Panc1 (cell line): ENCODE measurements around the gene ANO2. TPM values are rescaled to one million over a fixed set of nuclear protein-coding genes. Genes with fewer than 3 reads are reported as not detected.
"Not testable (repeated sequence)": the region's sequence is repeated elsewhere in the genome, so short reads cannot be mapped to it uniquely, and the experiment has no call there.

Experiments used
- ATAC-seq: fragments of 200-7000 bp; cut with Tn5 transposase; 2 replicates; pipeline ENCODE4 v1.9.1; 2020; ENCODE audit warnings: mild to moderate bottlenecking, moderate library complexity
- BruUV-seq: library from RNA; stranded (reverse); fragments of 400-500 nt; replicated peaks from 2 replicates; lab custom pipeline; 2021; lab: Mats Ljungman, UMichigan
- CTCF ChIA-PET: fragments of 300-600 bp; sonication (Branson Sonifier 250); formaldehyde crosslinking; loops from one replicate; lab custom pipeline; 2022; ENCODE audit warnings: antibody characterized with exemption; lab: Charles Lee
- POLR2A ChIA-PET: fragments of 300-600 bp; sonication (Branson Sonifier 250); formaldehyde crosslinking; loops from one replicate; lab custom pipeline; 2022; ENCODE audit warnings: antibody characterized with exemption; lab: Charles Lee
- DNase-seq: peaks from one replicate; pipeline ENCODE4 v3.0.0-alpha.2; 2010; ENCODE audit warnings: low read depth, low spot score
- H3K27ac ChIP-seq: 2 replicates; pipeline ENCODE4 v1.5.1; 2011; ENCODE audit warnings: mild to moderate bottlenecking, low read length, inconsistent platforms
- H3K27me3 ChIP-seq: fragments of 200-500 bp; sonication (Bioruptor generic); 2 replicates; pipeline ENCODE4 v1.6.0; 2014; ENCODE audit warnings: low read length, inconsistent platforms; ENCODE audit not compliant: control insufficient read depth, insufficient read depth
- H3K36me3 ChIP-seq: fragments of 200-500 bp; sonication (Bioruptor generic); 2 replicates; pipeline ENCODE4 v1.5.1; 2014; ENCODE audit warnings: inconsistent platforms, mild to moderate bottlenecking, low read length, moderate library complexity; ENCODE audit not compliant: control insufficient read depth, insufficient read depth
- H3K4me1 ChIP-seq: 2 replicates; pipeline ENCODE4 v1.5.1; 2011; ENCODE audit warnings: inconsistent platforms, mild to moderate bottlenecking, low read length, moderate library complexity; ENCODE audit not compliant: control insufficient read depth, insufficient read depth
- H3K4me3 ChIP-seq, 2 experiments: 2 replicates each; pipeline ENCODE4 v1.5.1; 2011 to 2012; ENCODE audit warnings: low read depth in 2 of 2, low read length in 2 of 2, mild to moderate bottlenecking in 2 of 2, inconsistent platforms in 1 of 2, moderate library complexity in 1 of 2
- H3K9me3 ChIP-seq: fragments of 200-500 bp; sonication (Bioruptor generic); 2 replicates; pipeline ENCODE4 v1.5.1; 2014; ENCODE audit warnings: low read depth, mild to moderate bottlenecking, inconsistent platforms, low read length, moderate library complexity; ENCODE audit not compliant: control insufficient read depth, insufficient read depth
- CTCF ChIP-seq: fragments of 450-650 bp; IDR thresholded peaks from 2 replicates; pipeline ENCODE4 v1.5.1; 2017; ENCODE audit warnings: mild to moderate bottlenecking
- POLR2AphosphoS5 ChIP-seq: IDR thresholded peaks from 2 replicates; pipeline ENCODE4 v1.6.1; 2012; ENCODE audit warnings: mild to moderate bottlenecking, low read depth, low read length, moderate library complexity
- REST ChIP-seq, 2 experiments: IDR thresholded peaks; 2 replicates each; pipeline ENCODE4 v1.6.1; 2011 to 2012; ENCODE audit warnings: low read depth in 2 of 2, control low read depth in 1 of 2, low read length in 1 of 2, mild to moderate bottlenecking in 1 of 2, moderate library complexity in 1 of 2; ENCODE audit not compliant: insufficient read depth in 1 of 2
- SIN3A ChIP-seq: IDR thresholded peaks from 2 replicates; pipeline ENCODE4 v1.6.1; 2012; ENCODE audit warnings: low read depth, mild to moderate bottlenecking, low read length, moderate library complexity, borderline replicate concordance; ENCODE audit not compliant: insufficient read depth
- TCF7L2 ChIP-seq: IDR thresholded peaks from 2 replicates; pipeline ENCODE4 v1.6.1; 2011; ENCODE audit warnings: mild to moderate bottlenecking, low read depth, low read length, inconsistent platforms
- in situ Hi-C: cut with HindIII; loops from 2 replicates; pipeline ENCODE4 v1.10.0; 2016; ENCODE audit warnings: low sequenced_read_pairs, low pct_unique_long_range_greater_than_20kb
- intact Hi-C: fragments of 100-400 bp; cut with micrococcal nuclease; formaldehyde crosslinking; loops from one replicate; pipeline ENCODE4 v1.10.0; 2022; ENCODE audit not compliant: unreplicated experiment
- total RNA-seq: library from RNA; stranded (reverse); gene quantifications from one replicate; pipeline ENCODE4 v1.2.1, GENCODE V29; 2021; ENCODE audit not compliant: unreplicated experiment

ANO2 gene
- total RNA-seq, 1 experiment from 2014 or later = not detected

GRCh38 chr12:5661811-5662210 is 283.2 kb downstream of the ANO2 start:
- H3K27ac ChIP-seq = no peak overlapping the region
- CTCF ChIA-PET = interaction anchor here (0.6 kb wide), 2 partner anchors 13 to 1385 kb away, joined by 5 to 6 read pairs; no protein-coding TSS in a partner anchor
- POLR2A ChIA-PET = no interaction called here

GRCh38 chr12:5660238-5660637 is 284.8 kb downstream of the ANO2 start:
- no peak for ATAC-seq
- H3K36me3 ChIP-seq = no peaks in the 10 kb centered on the region
- ChIA-PET POLR2A (no interaction called here), CTCF (no interaction called here)
- H3K9me3 ChIP-seq = no peaks in the 10 kb centered on the region
- BruUV-seq = no TSS peak
- H3K27ac ChIP-seq = no peak overlapping the region
- intact Hi-C loops = no loop called here
- H3K4me3 ChIP-seq = no peak overlapping the region
- no peak for DNase-seq
- in situ Hi-C loops = no loop called here
- no peak for TF ChIP-seq CTCF
- H3K27me3 ChIP-seq = no peaks in the 10 kb centered on the region
- no peaks in the 10 kb centered on the region for H3K4me1 ChIP-seq

More at GRCh38 chr12:5661811-5662210, 283.2 kb downstream of the ANO2 start:
- H3K4me1 ChIP-seq = no peaks in the 10 kb centered on the region
- H3K27me3 ChIP-seq = no peaks in the 10 kb centered on the region
- no TSS peak for BruUV-seq
- TF ChIP-seq TCF7L2 (no peak), REST (IDR thresholded peaks at IDR 0.05; ENCODE audit: insufficient read depth in 1 of 2, low read depth in 2 of 2, low read length in 1 of 2) (no peak), POLR2AphosphoS5 (no peak), SIN3A (no peak), CTCF (no peak)
- no peak for DNase-seq
- intact Hi-C loops = no loop called here
- no peaks in the 10 kb centered on the region for H3K9me3 ChIP-seq
- no peaks in the 10 kb centered on the region for H3K36me3 ChIP-seq
- in situ Hi-C loops = no loop called here
- no peak for ATAC-seq
- H3K4me3 ChIP-seq = no peak overlapping the region

- H3K36me3 ChIP-seq, CTCF ChIA-PET, H3K9me3 ChIP-seq, intact Hi-C loops, BruUV-seq, DNase-seq, H3K4me3 ChIP-seq, POLR2A ChIA-PET, H3K27me3 ChIP-seq, H3K4me1 ChIP-seq, ATAC-seq, H3K27ac ChIP-seq, in situ Hi-C loops: not testable (repeated sequence)
These were observed 286.6 kb downstream of the ANO2 start for GRCh38 chr12:5658339-5658941.
